Measurements from ENCODE around the gene MTAP.

- TF ChIP-seq POLR2AphosphoS5 (IDR thresholded peaks at IDR 0.05; ENCODE audit: low read depth, low read length): no peak
- no peak for TF ChIP-seq POLR2A (IDR thresholded peaks at IDR 0.05; ENCODE audit: low read depth, low read length)
- TF ChIP-seq TAF1 (IDR thresholded peaks at IDR 0.05; ENCODE audit: borderline replicate concordance, low read depth, low read length): no peak
These were observed 99.1 kb downstream of the MTAP start for GRCh38 chr9:21901546-21901945.

All from GM12892 (cell line).